ENCODE measurements around the gene PDE10A. TPM values are rescaled to one million over a fixed set of nuclear protein-coding genes. Genes with fewer than 3 reads are reported as not detected.

Gene PDE10A
- total and polyA plus RNA-seq, 2 experiments from 2014 or later: 2.0 to 7.2 TPM

GRCh38 chr6:165390475-165390874 is 272.6 kb downstream of the PDE10A start:
- Histone ChIP-seq H3K4me2 (no peak overlapping the region), H3K27me3 (no peaks in the 10 kb centered on the region), H3K4me3 (no peak overlapping the region), H3K27ac (no peak overlapping the region), H3K36me3 (replicated peaks; ENCODE audit: insufficient read depth, low read depth) (no peaks in the 10 kb centered on the region), H3K79me2 (no peaks in the 10 kb centered on the region), H3K9me2 (replicated peaks; ENCODE audit: insufficient read depth) (no peaks in the 10 kb centered on the region), H3K4me1 (ENCODE audit: insufficient read depth) (no peaks in the 10 kb centered on the region), H2AFZ (no peak overlapping the region), H4K20me1 (ENCODE audit: insufficient read depth, poor library complexity, severe bottlenecking) (no peaks in the 10 kb centered on the region), H3K9me3 (ENCODE audit: low read depth) (no peaks in the 10 kb centered on the region)
- TF ChIP-seq CTCF (IDR thresholded peaks at IDR 0.05; ENCODE audit: poor library complexity) (no peak), EZH2 (IDR thresholded peaks at IDR 0.05; ENCODE audit: borderline replicate concordance) (no peak), EZH2phosphoT487 (IDR thresholded peaks at IDR 0.05; ENCODE audit: low read depth, severe bottlenecking, unreplicated experiment) (no peak)
- 85% methylated on average over 6 of the region's 6 CpGs for WGBS (ENCODE audit: low lambda C conversion rate, missing lambda C conversion rate)
- no peak for DNase-seq (ENCODE audit: low spot score)

- H3K9me3 ChIP-seq (ENCODE audit: low read depth): no peaks in the 10 kb centered on the region
- H3K27me3 ChIP-seq: no peaks in the 10 kb centered on the region
- no peaks in the 10 kb centered on the region for H3K79me2 ChIP-seq
- no peak overlapping the region for H2AFZ ChIP-seq
- no peaks in the 10 kb centered on the region for H3K36me3 ChIP-seq (replicated peaks; ENCODE audit: insufficient read depth, low read depth)
- no peak overlapping the region for H3K4me3 ChIP-seq
- 80% methylated on average over 3 of the region's 3 CpGs for WGBS (ENCODE audit: low lambda C conversion rate, missing lambda C conversion rate)
- H3K27ac ChIP-seq: no peak overlapping the region
- H3K4me1 ChIP-seq (ENCODE audit: insufficient read depth): no peaks in the 10 kb centered on the region
- no peaks in the 10 kb centered on the region for H3K9me2 ChIP-seq (replicated peaks; ENCODE audit: insufficient read depth)
- H4K20me1 ChIP-seq (ENCODE audit: insufficient read depth, poor library complexity, severe bottlenecking): no peaks in the 10 kb centered on the region
- TF ChIP-seq EZH2 (IDR thresholded peaks at IDR 0.05; ENCODE audit: borderline replicate concordance) (no peak), EZH2phosphoT487 (IDR thresholded peaks at IDR 0.05; ENCODE audit: low read depth, severe bottlenecking, unreplicated experiment) (no peak), CTCF (IDR thresholded peaks at IDR 0.05; ENCODE audit: poor library complexity) (no peak)
- no peak for DNase-seq (ENCODE audit: low spot score)
- no peak overlapping the region for H3K4me2 ChIP-seq
Observed at GRCh38 chr6:165389534-165389933, 273.5 kb downstream of the PDE10A start.

- 87% methylated on average over 3 of the region's 3 CpGs for WGBS (ENCODE audit: low lambda C conversion rate, missing lambda C conversion rate)
- Histone ChIP-seq H3K9me3 (ENCODE audit: low read depth) (no peaks in the 10 kb centered on the region), H3K79me2 (no peaks in the 10 kb centered on the region), H3K4me3 (no peak overlapping the region), H2AFZ (no peak overlapping the region), H3K4me2 (no peak overlapping the region), H3K27ac (no peak overlapping the region), H3K36me3 (replicated peaks; ENCODE audit: insufficient read depth, low read depth) (no peaks in the 10 kb centered on the region), H4K20me1 (ENCODE audit: insufficient read depth, poor library complexity, severe bottlenecking) (no peaks in the 10 kb centered on the region), H3K4me1 (ENCODE audit: insufficient read depth) (no peaks in the 10 kb centered on the region), H3K27me3 (no peaks in the 10 kb centered on the region), H3K9me2 (replicated peaks; ENCODE audit: insufficient read depth) (no peaks in the 10 kb centered on the region)
- no peak for TF ChIP-seq CTCF (IDR thresholded peaks at IDR 0.05; ENCODE audit: poor library complexity)
- no peak for TF ChIP-seq EZH2phosphoT487 (IDR thresholded peaks at IDR 0.05; ENCODE audit: low read depth, severe bottlenecking, unreplicated experiment)
- no peak for TF ChIP-seq EZH2 (IDR thresholded peaks at IDR 0.05; ENCODE audit: borderline replicate concordance)
- no peak for DNase-seq (ENCODE audit: low spot score)
Observed at GRCh38 chr6:165383323-165383722, 279.7 kb downstream of the PDE10A start.

GRCh38 chr6:165376100-165376499 is 286.9 kb downstream of the PDE10A start:
- no peaks in the 10 kb centered on the region for H3K9me3 ChIP-seq (ENCODE audit: low read depth)
- no peaks in the 10 kb centered on the region for H3K27me3 ChIP-seq
- no peak overlapping the region for H3K4me2 ChIP-seq
- H3K79me2 ChIP-seq: no peaks in the 10 kb centered on the region
- DNase-seq (ENCODE audit: low spot score): no peak
- 95% methylated on average over 1 of the region's 1 CpG for WGBS (ENCODE audit: low lambda C conversion rate, missing lambda C conversion rate)
- H3K9me2 ChIP-seq (replicated peaks; ENCODE audit: insufficient read depth): no peaks in the 10 kb centered on the region
- H3K4me3 ChIP-seq: no peak overlapping the region
- TF ChIP-seq EZH2phosphoT487 (IDR thresholded peaks at IDR 0.05; ENCODE audit: low read depth, severe bottlenecking, unreplicated experiment): no peak
- TF ChIP-seq EZH2 (IDR thresholded peaks at IDR 0.05; ENCODE audit: borderline replicate concordance): no peak
- TF ChIP-seq CTCF (IDR thresholded peaks at IDR 0.05; ENCODE audit: poor library complexity): no peak
- no peaks in the 10 kb centered on the region for H3K4me1 ChIP-seq (ENCODE audit: insufficient read depth)
- no peak overlapping the region for H3K27ac ChIP-seq
- no peak overlapping the region for H2AFZ ChIP-seq
- H4K20me1 ChIP-seq (ENCODE audit: insufficient read depth, poor library complexity, severe bottlenecking): no peaks in the 10 kb centered on the region
- no peaks in the 10 kb centered on the region for H3K36me3 ChIP-seq (replicated peaks; ENCODE audit: insufficient read depth, low read depth)
